WTC11 (cell line): Measurements from ENCODE around the gene NRXN2. TPM values are rescaled to one million over a fixed set of nuclear protein-coding genes. Genes with fewer than 3 reads are reported as not detected.

Source experiments
- ATAC-seq: fragments of 200-7000 bp; cut with Tn5 transposase; 2 replicates; pipeline ENCODE4 v1.10.0; 2021; ENCODE audit warnings: mild to moderate bottlenecking, moderate library complexity
- CTCF ChIA-PET: fragments of 300-600 bp; sonication (Branson Sonifier 250); formaldehyde crosslinking; loops from one replicate; lab custom pipeline; 2021; ENCODE audit warnings: antibody characterized with exemption; lab: Charles Lee
- POLR2A ChIA-PET: fragments of 350-600 bp; sonication (Branson Sonifier 250); formaldehyde crosslinking; loops from one replicate; lab custom pipeline; 2021; ENCODE audit warnings: antibody characterized with exemption; lab: Charles Lee
- DNase-seq: peaks from one replicate; pipeline ENCODE4 v3.0.0; 2021; ENCODE audit warnings: low spot score
- H3K27ac Mint-ChIP-seq: 2 replicates; pipeline ENCODE4 v1.8.0; 2021; ENCODE audit warnings: mixed read lengths
- H3K27me3 Mint-ChIP-seq: 2 replicates; pipeline ENCODE4 v1.8.0; 2021; ENCODE audit warnings: low read depth, mild to moderate bottlenecking, moderate library complexity, mixed read lengths
- H3K36me3 Mint-ChIP-seq: 2 replicates; pipeline ENCODE4 v1.8.0; 2021; ENCODE audit warnings: mixed read lengths
- H3K4me1 Mint-ChIP-seq: 2 replicates; pipeline ENCODE4 v1.8.0; 2022; ENCODE audit warnings: mixed read lengths
- H3K4me3 Mint-ChIP-seq: 2 replicates; pipeline ENCODE4 v1.8.0; 2021; ENCODE audit warnings: mild to moderate bottlenecking, moderate library complexity, mixed read lengths
- H3K9me3 Mint-ChIP-seq: 2 replicates; pipeline ENCODE4 v1.8.0; 2021; ENCODE audit warnings: mixed read lengths
- ARID4B ChIP-seq: sonication (generic); formaldehyde crosslinking; IDR thresholded peaks from 2 replicates; pipeline ENCODE4 v1.8.0; 2023; ENCODE audit warnings: missing genetic modification reagents, mild to moderate bottlenecking, borderline replicate concordance
- ATF3 ChIP-seq: sonication (generic); formaldehyde crosslinking; conservative IDR thresholded peaks from 2 replicates; pipeline ENCODE4 v1.8.1; 2022; ENCODE audit warnings: mild to moderate bottlenecking, missing genetic modification reagents
- CREM ChIP-seq: sonication (generic); formaldehyde crosslinking; IDR thresholded peaks from 2 replicates; pipeline ENCODE4 v1.8.1; 2022; ENCODE audit warnings: mild to moderate bottlenecking, missing genetic modification reagents, moderate library complexity
- ERG ChIP-seq: fragments of 250-450 bp; sonication (Bioruptor Pico); IDR thresholded peaks from 2 replicates; pipeline ENCODE4 v1.8.0; 2021; ENCODE audit warnings: mild to moderate bottlenecking
- FOXP1 ChIP-seq: sonication (generic); formaldehyde crosslinking; IDR thresholded peaks from 2 replicates; pipeline ENCODE4 v1.8.0; 2022; ENCODE audit warnings: missing genetic modification reagents, mild to moderate bottlenecking, moderate library complexity, borderline replicate concordance
- NFE2L1 ChIP-seq: sonication (generic); formaldehyde crosslinking; IDR thresholded peaks from 2 replicates; pipeline ENCODE4 v1.8.1; 2023; ENCODE audit warnings: missing genetic modification reagents
- NR1H2 ChIP-seq: sonication (generic); formaldehyde crosslinking; IDR thresholded peaks from 2 replicates; pipeline ENCODE4 v1.9.0; 2021; ENCODE audit warnings: mild to moderate bottlenecking, moderate library complexity, missing genetic modification reagents
- OVOL2 ChIP-seq: fragments of 250-450 bp; sonication (Bioruptor Pico); IDR thresholded peaks from 2 replicates; pipeline ENCODE4 v1.9.0; 2021; ENCODE audit warnings: mild to moderate bottlenecking, borderline replicate concordance
- PRRX2 ChIP-seq: fragments of 250-450 bp; sonication (Bioruptor Pico); IDR thresholded peaks from 2 replicates; pipeline ENCODE4 v1.8.0; 2021; ENCODE audit warnings: mild to moderate bottlenecking
- RELA ChIP-seq: sonication (generic); formaldehyde crosslinking; IDR thresholded peaks from 2 replicates; pipeline ENCODE4 v1.8.1; 2022; ENCODE audit warnings: missing genetic modification reagents, mild to moderate bottlenecking, borderline replicate concordance
- SMAD3 ChIP-seq: sonication (generic); formaldehyde crosslinking; IDR thresholded peaks from 2 replicates; pipeline ENCODE4 v1.8.0; 2022; ENCODE audit warnings: missing genetic modification reagents, mild to moderate bottlenecking, borderline replicate concordance
- ZNF317 ChIP-seq: sonication (generic); formaldehyde crosslinking; IDR thresholded peaks from 2 replicates; pipeline ENCODE4 v1.8.1; 2023; ENCODE audit warnings: low read depth, mild to moderate bottlenecking, moderate library complexity, missing genetic modification reagents, borderline replicate concordance
- ZNF532 ChIP-seq: fragments of 250-450 bp; sonication (Bioruptor Pico); IDR thresholded peaks from 2 replicates; pipeline ENCODE4 v1.9.0; 2021; ENCODE audit warnings: mild to moderate bottlenecking, borderline replicate concordance
- total RNA-seq: library from RNA; stranded (reverse); gene quantifications from 3 replicates; pipeline ENCODE4 v1.2.3, GENCODE V29; 2021

The NRXN2 gene
- total RNA-seq, 1 experiment from 2014 or later: 8.6 TPM

GRCh38 chr11:64759131-64759721, 36.2 kb upstream of the NRXN2 start:
- peak overlapping the region; percentile 57 for H3K27ac Mint-ChIP-seq
- H3K4me1 Mint-ChIP-seq: peaks cover 59% of the 10 kb centered on the region
- peaks cover 2% of the 10 kb centered on the region for H3K36me3 Mint-ChIP-seq
- CTCF ChIA-PET: interaction anchor here (0.7 to 7.5 kb wide), 15 partner anchors 9 to 474 kb away, joined by 3 to 150 read pairs (median 6); partner anchors contain the start of genes BAD, NRXN2, RASGRP2 and SF1
- 0 out of 2 replicates have a peak, but pooled peaks have one; percentile 9 for TF ChIP-seq PRRX2 (CRISPR knock-in tag)
- TF ChIP-seq ARID4B (CRISPR knock-in tag): no peak
- TF ChIP-seq, all 79 proteins: peak for 1
- POLR2A ChIA-PET: interaction anchor here (1.0 to 5.0 kb wide), 5 partner anchors 13 to 170 kb away, joined by 3 to 45 read pairs (median 6); partner anchors contain the start of gene SF1
- no peaks in the 10 kb centered on the region; the same call in 1 of the 2 replicates for H3K27me3 Mint-ChIP-seq
- ATAC-seq: no peak
- peak overlapping the region; percentile 50 for H3K4me3 Mint-ChIP-seq
- no peak for DNase-seq
- H3K9me3 Mint-ChIP-seq: no peaks in the 10 kb centered on the region

GRCh38 chr11:64758330-64759079, 35.5 kb upstream of the NRXN2 start:
- Mint-ChIP-seq H3K9me3 (no peaks in the 10 kb centered on the region), H3K4me3 (no peak overlapping the region), H3K27me3 (no peaks in the 10 kb centered on the region; the same call in 1 of the 2 replicates), H3K27ac (no peak overlapping the region), H3K4me1 (peaks cover 56% of the 10 kb centered on the region), H3K36me3 (no peaks in the 10 kb centered on the region)
- no peak for ATAC-seq
- ChIA-PET POLR2A (no interaction called here), CTCF (interaction anchor here (2.3 to 7.5 kb wide), 2 partner anchors 17 to 70 kb away, joined by 15 to 150 read pairs; partner anchors contain the start of gene RASGRP2)
- DNase-seq: no peak
- TF ChIP-seq NFE2L1 (CRISPR knock-in tag) (no peak), FOXP1 (CRISPR knock-in tag) (no peak), NR1H2 (no peak), ZNF532 (no peak), SMAD3 (CRISPR knock-in tag) (no peak), CREM (no peak), RELA (CRISPR knock-in tag) (no peak), ERG (CRISPR knock-in tag) (no peak), OVOL2 (CRISPR knock-in tag) (no peak), ATF3 (CRISPR knock-in tag) (no peak), ZNF317 (no peak)
- TF ChIP-seq, all 79 proteins: peak for 0
